Left ventricle myocardium superior (tissue), 1 donor: ENCODE results near the gene FAM187B. TPM values are rescaled to one million over a fixed set of nuclear protein-coding genes. Genes with fewer than 3 reads are reported as not detected.

Experiments
- ATAC-seq: fragments of 200-7000 bp; cut with Tn5 transposase; one replicate; pipeline ENCODE4 v1.9.1; 2020; ENCODE audit warnings: mild to moderate bottlenecking, moderate library complexity
- DNase-seq: peaks from one replicate; pipeline ENCODE4 v3.0.0-alpha.2; 2020
- intact Hi-C: fragments of 100-400 bp; cut with micrococcal nuclease; formaldehyde crosslinking; loops from one replicate; pipeline ENCODE4 v1.11.0; 2022
- long read RNA-seq: library from polyadenylated mRNA; unstranded; transcript quantifications from one replicate; pipeline ENCODE4 v2.0.0, GENCODE V29; 2021
- total RNA-seq: library from RNA; stranded (reverse); fragmentation: NEBNext Ultra II Directional; extraction: Animal tissue kit (Norgen Biotek cat#: 25700); gene quantifications from one replicate; pipeline ENCODE4 v1.2.1, GENCODE V29; 2021
- donor health status: DM: no; HTN: yes; CAD: no; lungs with severe emphysema.

Gene FAM187B
- not detected for total RNA-seq
- long read RNA-seq, result 0 reads

- DNase-seq (no peak), ATAC-seq (no peak)
- intact Hi-C loops, result no loop called here
Measured at GRCh38 chr19:35228177-35228930, at the start of gene FAM187B. FAM187B (minus strand) TSS chr19:35228739; CDS start chr19:35228680, 59 bp downstream.

DNA sequence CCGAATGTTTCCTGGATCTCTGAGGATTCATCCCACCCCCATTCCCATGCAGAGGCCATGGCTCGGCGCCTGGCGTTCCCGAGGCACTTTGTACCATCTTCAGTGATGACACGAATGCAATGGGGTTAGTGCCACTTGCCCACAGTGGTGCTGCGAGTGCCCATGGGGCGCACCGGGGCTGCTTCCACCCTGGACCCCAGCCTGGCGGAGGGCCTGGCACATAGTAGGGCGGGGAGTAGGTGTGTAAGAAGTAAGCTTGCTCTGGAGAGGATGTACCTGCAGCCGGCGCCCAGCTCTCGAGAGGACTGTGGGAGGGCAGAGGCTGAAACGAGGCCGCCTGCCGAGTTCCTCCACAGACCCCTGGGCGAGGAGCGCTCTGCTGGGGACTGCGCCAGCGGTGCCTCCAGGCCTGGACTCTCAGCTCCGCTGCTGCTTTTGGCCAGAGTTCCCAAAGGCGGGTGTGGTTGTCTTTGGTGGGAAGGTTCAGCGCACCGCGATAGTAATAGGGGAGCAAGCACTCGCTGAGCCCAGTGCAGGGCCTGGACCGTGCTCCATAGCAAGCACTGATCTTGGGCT is 48.3 kb upstream of the FAM187B start:
- ATAC-seq, result no peak
- intact Hi-C loops, result no loop called here
- DNase-seq, result no peak

DNA sequence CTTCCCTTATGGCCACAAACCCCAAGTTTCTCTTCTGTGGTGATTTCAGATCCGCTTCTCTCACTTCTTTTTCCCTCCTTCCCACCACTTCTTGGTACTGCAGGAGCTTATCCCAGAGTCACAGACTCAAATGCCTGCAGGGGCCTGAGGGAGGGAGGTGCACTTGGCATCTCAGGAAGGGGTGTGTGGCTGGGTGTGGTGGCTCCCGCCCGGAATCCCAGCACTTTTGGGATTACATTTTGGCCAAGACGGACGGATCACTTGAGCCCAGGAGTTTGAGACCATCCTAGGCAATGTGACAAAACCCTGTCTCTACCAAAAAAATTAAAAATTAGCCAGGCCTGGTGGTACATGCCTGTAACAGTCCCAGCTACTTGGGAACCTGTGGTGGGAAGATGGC is 45.8 kb upstream of the FAM187B start:
- DNase-seq (no peak), ATAC-seq (no peak)
- intact Hi-C loops, result no loop called here

- DNase-seq (no peak), ATAC-seq (no peak)
- intact Hi-C loops, result no loop called here
Measured at GRCh38 chr19:35273686-35274259, 45.2 kb upstream of the FAM187B start.

GRCh38 chr19:35272954-35273649 is 44.6 kb upstream of the FAM187B start:
- DNase-seq (no peak), ATAC-seq (no peak)
- intact Hi-C loops, result no loop called here

DNA sequence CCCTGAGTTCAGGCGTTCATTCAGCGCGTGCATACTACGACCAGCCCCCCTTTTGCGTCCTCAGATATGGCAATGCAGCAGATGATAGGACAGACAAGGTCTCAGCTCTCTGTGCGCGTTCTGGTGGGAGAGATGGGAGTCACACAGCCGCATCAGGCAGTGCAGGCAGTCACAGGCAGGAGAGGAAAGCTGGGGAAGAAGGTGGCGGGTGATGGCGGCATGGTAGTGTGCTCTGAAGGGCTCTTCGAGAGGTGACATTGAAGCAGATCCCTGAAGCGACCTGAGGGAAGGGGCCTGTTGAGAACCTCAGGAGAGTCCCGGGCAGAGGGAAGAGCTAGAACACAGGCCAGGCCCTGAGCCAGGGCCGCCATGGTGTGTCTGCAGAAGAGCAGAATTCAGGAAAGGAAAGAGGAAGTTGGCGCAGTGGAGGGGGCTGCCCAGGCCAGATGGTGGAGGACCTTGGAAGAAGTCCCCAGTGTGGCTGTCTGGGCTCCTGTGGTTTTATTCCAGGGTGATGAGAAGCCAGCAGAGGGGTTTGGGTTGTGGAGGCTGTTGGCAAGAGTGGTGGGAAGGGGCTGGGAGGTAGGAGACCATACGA is 43.7 kb upstream of the FAM187B start:
- ATAC-seq (no peak), DNase-seq (peak; percentile 63)
- intact Hi-C loops, result no loop called here

DNA sequence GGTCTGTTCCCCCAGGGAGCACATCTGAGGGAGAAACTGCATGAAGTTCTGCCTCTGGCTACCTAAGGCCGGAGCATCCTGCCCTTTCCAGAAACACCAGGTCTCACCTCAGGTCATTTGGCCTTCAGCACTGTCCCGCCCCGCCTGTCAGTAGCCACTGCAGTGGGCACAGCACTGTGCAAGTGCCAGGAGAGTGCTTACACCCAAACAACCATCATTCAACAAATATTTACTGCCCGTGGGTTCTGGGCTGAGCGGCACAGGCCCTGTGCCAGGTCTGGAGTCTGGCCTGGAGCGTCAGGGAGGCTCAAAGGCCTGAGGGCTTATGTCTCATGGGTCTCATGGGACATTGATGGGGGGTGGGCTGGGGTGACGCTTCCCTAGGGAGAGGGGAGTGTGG is 43.0 kb upstream of the FAM187B start:
- DNase-seq (no peak), ATAC-seq (no peak)
- intact Hi-C loops, result no loop called here

DNA sequence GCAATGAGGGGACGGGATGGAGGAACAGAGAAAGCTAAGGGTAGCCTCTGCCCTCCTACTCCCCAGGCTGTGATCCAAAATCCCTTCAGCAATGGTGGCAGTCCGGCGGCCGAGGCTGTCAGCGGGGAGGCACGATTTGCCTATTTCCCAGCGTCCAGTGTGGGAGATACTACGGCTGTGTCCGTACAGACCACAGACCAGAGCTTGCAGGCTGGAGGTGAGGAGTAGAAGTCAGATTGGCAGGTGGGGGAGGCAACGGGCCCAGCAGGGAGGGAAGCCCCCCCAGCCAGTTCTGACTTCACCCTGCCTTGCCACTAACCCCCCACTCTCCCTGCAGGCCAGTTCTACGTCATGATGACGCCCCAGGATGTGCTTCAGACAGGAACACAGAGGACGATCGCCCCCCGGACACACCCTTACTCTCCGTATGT is 41.9 kb upstream of the FAM187B start:
- ATAC-seq, result no peak
- DNase-seq, result no peak
- intact Hi-C loops, result no loop called here

DNA sequence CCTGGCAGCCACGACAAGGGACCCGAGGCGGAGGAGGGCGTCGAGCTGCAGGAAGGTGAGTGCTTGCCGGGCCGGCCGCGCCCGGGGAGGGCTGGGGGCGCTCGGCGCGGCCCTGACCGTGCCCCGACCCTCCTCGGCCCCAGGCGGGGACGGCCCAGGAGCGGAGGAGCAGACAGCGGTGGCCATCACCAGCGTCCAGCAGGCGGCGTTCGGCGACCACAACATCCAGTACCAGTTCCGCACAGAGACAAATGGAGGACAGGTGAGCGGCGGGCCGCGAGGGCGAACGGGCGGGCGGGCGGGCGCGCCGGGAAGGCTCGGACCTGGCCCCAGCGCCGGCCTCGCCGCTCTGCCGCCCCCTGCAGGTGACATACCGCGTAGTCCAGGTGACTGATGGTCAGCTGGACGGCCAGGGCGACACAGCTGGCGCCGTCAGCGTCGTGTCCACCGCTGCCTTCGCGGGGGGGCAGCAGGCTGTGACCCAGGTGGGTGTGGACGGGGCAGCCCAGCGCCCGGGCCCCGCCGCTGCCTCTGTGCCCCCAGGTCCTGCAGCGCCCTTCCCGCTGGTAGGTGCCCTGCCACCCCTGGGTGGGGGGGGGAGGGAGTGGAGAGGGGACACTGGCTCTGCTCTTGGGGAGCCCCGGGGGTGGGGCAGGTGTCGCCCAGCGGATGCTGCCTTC is 41.0 kb upstream of the FAM187B start:
- intact Hi-C loops, result no loop called here
- peak; percentile 55 for ATAC-seq
- DNase-seq, result peak; percentile 91

- DNase-seq (peak; percentile 85), ATAC-seq (peak; percentile 9)
- intact Hi-C loops, result no loop called here
Measured at GRCh38 chr19:35268536-35269437, 40.2 kb upstream of the FAM187B start, which contains the start of gene USF2. USF2 (plus strand) TSS chr19:35268962; CDS start chr19:35269102, 140 bp downstream.

DNA sequence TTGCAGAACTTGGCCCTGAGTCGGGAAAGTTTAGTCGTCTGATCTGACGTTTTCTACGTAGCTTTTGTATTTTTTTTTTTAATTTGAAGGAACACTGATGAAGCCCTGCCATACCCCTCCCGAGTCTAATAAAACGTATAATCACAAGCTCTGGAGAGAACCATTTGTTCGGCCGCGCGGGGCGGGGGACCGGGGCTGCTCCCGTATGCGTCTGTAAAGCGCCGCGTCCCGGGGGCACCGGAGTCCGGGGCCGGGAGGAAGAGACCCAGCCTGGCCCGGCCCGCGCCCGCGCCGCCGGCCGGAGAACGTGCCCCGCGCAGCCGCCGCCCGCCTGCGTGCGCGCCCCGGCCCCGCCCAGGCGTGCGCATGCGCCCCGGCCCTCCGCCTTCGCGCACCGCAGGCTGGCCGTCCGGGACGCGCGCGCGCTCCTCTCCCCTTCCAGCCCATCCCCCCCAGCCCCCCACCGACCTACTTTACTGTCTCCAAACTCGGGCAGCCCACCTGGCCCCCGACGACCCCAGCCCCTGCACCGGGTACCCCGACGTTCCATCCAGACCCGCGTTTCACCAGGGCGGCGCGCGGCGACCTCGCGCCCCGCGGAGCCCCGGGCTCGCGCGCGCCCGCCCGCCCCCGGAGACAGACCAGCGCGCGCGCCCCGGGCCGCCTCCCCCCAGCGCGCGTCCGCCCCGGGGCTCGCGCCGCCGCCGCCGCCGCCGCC is 39.4 kb upstream of the FAM187B start:
- intact Hi-C loops, result no loop called here
- ATAC-seq (peak; percentile 76), DNase-seq (peak; percentile 91)

GRCh38 chr19:35267353-35267817 is 38.8 kb upstream of the FAM187B start:
- ATAC-seq, result peak; percentile 57
- peak; percentile 79 for DNase-seq
- intact Hi-C loops, result no loop called here

- intact Hi-C loops, result no loop called here
- DNase-seq (peak; percentile 61), ATAC-seq (peak; percentile 15)
Measured at GRCh38 chr19:35266520-35267352, 38.2 kb upstream of the FAM187B start.

DNA sequence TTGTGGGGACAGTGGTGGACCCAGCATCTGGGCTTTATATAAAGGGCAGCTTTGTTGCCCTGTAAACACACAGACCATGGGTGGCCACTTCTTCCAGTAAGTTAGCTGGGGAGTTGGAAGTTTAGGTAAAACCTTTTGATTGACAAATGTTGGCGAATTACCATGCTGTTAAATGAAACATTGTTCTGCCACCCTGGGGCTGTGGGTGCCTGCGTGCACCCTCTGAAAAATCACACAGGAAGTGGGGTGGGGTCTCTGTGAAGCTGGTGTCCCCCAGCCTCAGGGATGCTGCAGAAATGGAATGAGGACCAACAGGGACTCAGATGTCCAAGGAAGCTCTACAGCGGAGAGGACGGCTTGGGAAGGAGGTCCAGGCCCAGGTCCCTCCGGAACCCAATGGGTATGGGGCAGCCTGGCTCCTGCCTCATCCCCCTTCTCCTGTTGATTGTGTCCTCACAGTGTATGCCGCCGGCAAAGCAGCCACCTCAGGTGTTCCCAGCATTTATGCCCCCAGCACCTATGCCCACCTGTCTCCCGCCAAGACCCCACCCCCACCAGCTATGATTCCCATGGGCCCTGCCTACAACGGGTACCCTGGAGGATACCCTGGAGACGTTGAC is 37.5 kb upstream of the FAM187B start:
- DNase-seq (peak; percentile 39), ATAC-seq (no peak)
- intact Hi-C loops, result no loop called here

GRCh38 chr19:35265126-35265899 is 36.8 kb upstream of the FAM187B start:
- intact Hi-C loops, result no loop called here

More at GRCh38 chr19:35265126-35265899, 36.8 kb upstream of the FAM187B start:
- ATAC-seq (no peak), DNase-seq (peak; percentile 20)
